ENCODE results near the gene SULF2. TPM values are rescaled to one million over a fixed set of nuclear protein-coding genes. Genes with fewer than 3 reads are reported as not detected.

The SULF2 gene
- total RNA-seq, 1 experiment from 2014 or later: not detected

- Histone ChIP-seq H3K79me2 (ENCODE audit: low read length) (no peaks in the 10 kb centered on the region), H2AFZ (ENCODE audit: low read length) (no peak overlapping the region)
These were observed 67.9 kb downstream of the SULF2 start for GRCh38 chr20:47717421-47717820.

GRCh38 chr20:47713878-47714450 is 71.3 kb downstream of the SULF2 start:
- Histone ChIP-seq H3K4me2 (ENCODE audit: low read depth, low read length, poor library complexity, severe bottlenecking) (no peak overlapping the region), H3K4me3 (ENCODE audit: low read length) (no peak overlapping the region), H3K27me3 (ENCODE audit: low read length) (no peaks in the 10 kb centered on the region), H3K27ac (ENCODE audit: low read length) (no peak overlapping the region), H3K4me1 (ENCODE audit: low read length) (peaks cover 6% of the 10 kb centered on the region), H3K9ac (ENCODE audit: low read length) (no peak overlapping the region), H3K9me2 (replicated peaks; ENCODE audit: insufficient read depth, low read length) (no peaks in the 10 kb centered on the region), H3K36me3 (ENCODE audit: insufficient read depth, low read length) (no peaks in the 10 kb centered on the region), H2AFZ (ENCODE audit: low read length) (no peak overlapping the region), H4K20me1 (ENCODE audit: insufficient read depth, low read depth, low read length) (no peaks in the 10 kb centered on the region), H3K79me2 (ENCODE audit: low read length) (no peaks in the 10 kb centered on the region), H3K9me3 (ENCODE audit: low read length) (no peaks in the 10 kb centered on the region)
- no peak for DNase-seq

More at GRCh38 chr20:47717421-47717820, 67.9 kb downstream of the SULF2 start:
- Histone ChIP-seq H3K27ac (ENCODE audit: low read length) (no peak overlapping the region), H3K4me1 (ENCODE audit: low read length) (peaks cover 9% of the 10 kb centered on the region), H3K4me2 (ENCODE audit: low read depth, low read length, poor library complexity, severe bottlenecking) (no peak overlapping the region), H3K9me2 (replicated peaks; ENCODE audit: insufficient read depth, low read length) (no peaks in the 10 kb centered on the region), H3K9ac (ENCODE audit: low read length) (no peak overlapping the region), H3K36me3 (ENCODE audit: insufficient read depth, low read length) (no peaks in the 10 kb centered on the region), H4K20me1 (ENCODE audit: insufficient read depth, low read depth, low read length) (no peaks in the 10 kb centered on the region), H3K4me3 (ENCODE audit: low read length) (no peak overlapping the region), H3K9me3 (ENCODE audit: low read length) (no peaks in the 10 kb centered on the region), H3K27me3 (ENCODE audit: low read length) (no peaks in the 10 kb centered on the region)
- DNase-seq: no peak

GRCh38 chr20:47713163-47713562 is 72.1 kb downstream of the SULF2 start:
- H4K20me1 ChIP-seq (ENCODE audit: insufficient read depth, low read depth, low read length): no peaks in the 10 kb centered on the region
- peaks cover 14% of the 10 kb centered on the region for H3K4me1 ChIP-seq (ENCODE audit: low read length)
- no peaks in the 10 kb centered on the region for H3K79me2 ChIP-seq (ENCODE audit: low read length)
- no peaks in the 10 kb centered on the region for H3K9me2 ChIP-seq (replicated peaks; ENCODE audit: insufficient read depth, low read length)
- H3K4me2 ChIP-seq (ENCODE audit: low read depth, low read length, poor library complexity, severe bottlenecking): no peak overlapping the region
- H3K27me3 ChIP-seq (ENCODE audit: low read length): no peaks in the 10 kb centered on the region
- H3K4me3 ChIP-seq (ENCODE audit: low read length): no peak overlapping the region
- H2AFZ ChIP-seq (ENCODE audit: low read length): no peak overlapping the region
- no peak overlapping the region for H3K27ac ChIP-seq (ENCODE audit: low read length)
- H3K36me3 ChIP-seq (ENCODE audit: insufficient read depth, low read length): no peaks in the 10 kb centered on the region
- DNase-seq: no peak
- no peak overlapping the region for H3K9ac ChIP-seq (ENCODE audit: low read length)
- no peaks in the 10 kb centered on the region for H3K9me3 ChIP-seq (ENCODE audit: low read length)

- Histone ChIP-seq H3K4me1 (ENCODE audit: low read length) (peaks cover 17% of the 10 kb centered on the region), H3K4me2 (ENCODE audit: low read depth, low read length, poor library complexity, severe bottlenecking) (no peak overlapping the region), H2AFZ (ENCODE audit: low read length) (no peak overlapping the region), H4K20me1 (ENCODE audit: insufficient read depth, low read depth, low read length) (no peaks in the 10 kb centered on the region), H3K9me2 (replicated peaks; ENCODE audit: insufficient read depth, low read length) (no peaks in the 10 kb centered on the region), H3K79me2 (ENCODE audit: low read length) (no peaks in the 10 kb centered on the region), H3K4me3 (ENCODE audit: low read length) (no peak overlapping the region), H3K9ac (ENCODE audit: low read length) (no peak overlapping the region), H3K36me3 (ENCODE audit: insufficient read depth, low read length) (no peaks in the 10 kb centered on the region), H3K27ac (ENCODE audit: low read length) (no peak overlapping the region), H3K9me3 (ENCODE audit: low read length) (no peaks in the 10 kb centered on the region), H3K27me3 (ENCODE audit: low read length) (no peaks in the 10 kb centered on the region)
- no peak for DNase-seq
These were observed 74.1 kb downstream of the SULF2 start for GRCh38 chr20:47711046-47711752.

- no peak overlapping the region for H2AFZ ChIP-seq (ENCODE audit: low read length)
- H3K27ac ChIP-seq (ENCODE audit: low read length): no peak overlapping the region
- no peak overlapping the region for H3K4me3 ChIP-seq (ENCODE audit: low read length)
- no peaks in the 10 kb centered on the region for H3K79me2 ChIP-seq (ENCODE audit: low read length)
- no peaks in the 10 kb centered on the region for H3K36me3 ChIP-seq (ENCODE audit: insufficient read depth, low read length)
- no peaks in the 10 kb centered on the region for H3K9me3 ChIP-seq (ENCODE audit: low read length)
- no peak overlapping the region for H3K9ac ChIP-seq (ENCODE audit: low read length)
- H3K9me2 ChIP-seq (replicated peaks; ENCODE audit: insufficient read depth, low read length): no peaks in the 10 kb centered on the region
- no peaks in the 10 kb centered on the region for H3K27me3 ChIP-seq (ENCODE audit: low read length)
- H3K4me1 ChIP-seq (ENCODE audit: low read length): peaks cover 17% of the 10 kb centered on the region
- no peak for DNase-seq
- H4K20me1 ChIP-seq (ENCODE audit: insufficient read depth, low read depth, low read length): no peaks in the 10 kb centered on the region
- no peak overlapping the region for H3K4me2 ChIP-seq (ENCODE audit: low read depth, low read length, poor library complexity, severe bottlenecking)
These were observed 74.6 kb downstream of the SULF2 start for GRCh38 chr20:47710665-47711045.

GRCh38 chr20:47708953-47709833 is 76.1 kb downstream of the SULF2 start:
- Histone ChIP-seq H3K79me2 (ENCODE audit: low read length) (no peaks in the 10 kb centered on the region), H2AFZ (ENCODE audit: low read length) (no peak overlapping the region), H3K27me3 (ENCODE audit: low read length) (no peaks in the 10 kb centered on the region), H3K27ac (ENCODE audit: low read length) (no peak overlapping the region), H3K4me2 (ENCODE audit: low read depth, low read length, poor library complexity, severe bottlenecking) (peak overlapping the region; percentile 33), H3K9ac (ENCODE audit: low read length) (no peak overlapping the region), H4K20me1 (ENCODE audit: insufficient read depth, low read depth, low read length) (no peaks in the 10 kb centered on the region), H3K36me3 (ENCODE audit: insufficient read depth, low read length) (no peaks in the 10 kb centered on the region), H3K4me1 (ENCODE audit: low read length) (peaks cover 17% of the 10 kb centered on the region), H3K9me3 (ENCODE audit: low read length) (no peaks in the 10 kb centered on the region), H3K9me2 (replicated peaks; ENCODE audit: insufficient read depth, low read length) (no peaks in the 10 kb centered on the region), H3K4me3 (ENCODE audit: low read length) (no peak overlapping the region)
- DNase-seq: no peak

- Histone ChIP-seq H3K79me2 (ENCODE audit: low read length) (no peaks in the 10 kb centered on the region), H4K20me1 (ENCODE audit: insufficient read depth, low read depth, low read length) (no peaks in the 10 kb centered on the region), H3K4me1 (ENCODE audit: low read length) (peaks cover 17% of the 10 kb centered on the region), H3K4me2 (ENCODE audit: low read depth, low read length, poor library complexity, severe bottlenecking) (peak overlapping the region; percentile 33), H3K27me3 (ENCODE audit: low read length) (no peaks in the 10 kb centered on the region), H3K4me3 (ENCODE audit: low read length) (no peak overlapping the region), H3K9ac (ENCODE audit: low read length) (no peak overlapping the region), H2AFZ (ENCODE audit: low read length) (no peak overlapping the region), H3K9me3 (ENCODE audit: low read length) (no peaks in the 10 kb centered on the region), H3K36me3 (ENCODE audit: insufficient read depth, low read length) (no peaks in the 10 kb centered on the region), H3K27ac (ENCODE audit: low read length) (no peak overlapping the region), H3K9me2 (replicated peaks; ENCODE audit: insufficient read depth, low read length) (no peaks in the 10 kb centered on the region)
- peak; percentile 46 for DNase-seq
These were observed 77.0 kb downstream of the SULF2 start for GRCh38 chr20:47708140-47708807.

- H3K9me3 ChIP-seq (ENCODE audit: low read length): no peaks in the 10 kb centered on the region
- no peak overlapping the region for H3K27ac ChIP-seq (ENCODE audit: low read length)
- H3K9me2 ChIP-seq (replicated peaks; ENCODE audit: insufficient read depth, low read length): no peaks in the 10 kb centered on the region
- no peak overlapping the region for H2AFZ ChIP-seq (ENCODE audit: low read length)
- H3K27me3 ChIP-seq (ENCODE audit: low read length): no peaks in the 10 kb centered on the region
- H3K36me3 ChIP-seq (ENCODE audit: insufficient read depth, low read length): no peaks in the 10 kb centered on the region
- no peaks in the 10 kb centered on the region for H4K20me1 ChIP-seq (ENCODE audit: insufficient read depth, low read depth, low read length)
- no peaks in the 10 kb centered on the region for H3K79me2 ChIP-seq (ENCODE audit: low read length)
- no peak for DNase-seq
- no peak overlapping the region for H3K4me2 ChIP-seq (ENCODE audit: low read depth, low read length, poor library complexity, severe bottlenecking)
- peaks cover 17% of the 10 kb centered on the region for H3K4me1 ChIP-seq (ENCODE audit: low read length)
- H3K9ac ChIP-seq (ENCODE audit: low read length): no peak overlapping the region
- no peak overlapping the region for H3K4me3 ChIP-seq (ENCODE audit: low read length)
These were observed 78.9 kb downstream of the SULF2 start for GRCh38 chr20:47706345-47706744.

Measured in Karpas-422 (cell line).